HCT116 (cell line): ENCODE results near the gene SDCCAG8. TPM values are rescaled to one million over a fixed set of nuclear protein-coding genes. Genes with fewer than 3 reads are reported as not detected.

ENCODE experiments used
- ATAC-seq: fragments of 200-7000 bp; cut with Tn5 transposase; 2 replicates; pipeline ENCODE4 v1.9.1; 2020; ENCODE audit warnings: mild to moderate bottlenecking, moderate library complexity
- BruUV-seq: library from RNA; stranded (reverse); fragments of 400-500 nt; replicated peaks from 2 replicates; lab custom pipeline; 2021; lab: Mats Ljungman, UMichigan
- CTCF ChIA-PET: fragments of 300-600 bp; sonication (Branson Sonifier 250); formaldehyde crosslinking; loops from one replicate; lab custom pipeline; 2021; ENCODE audit warnings: antibody characterized with exemption; lab: Charles Lee
- POLR2A ChIA-PET: fragments of 300-600, 350-600 bp; sonication (Branson Sonifier 250); formaldehyde crosslinking; loops from one replicate; lab custom pipeline; 2021; ENCODE audit warnings: antibody characterized with exemption; lab: Charles Lee
- RAD21 ChIA-PET, 2 experiments: fragments of 300-600 bp; sonication (Branson Sonifier 250); formaldehyde crosslinking; loops; one replicate each; lab custom pipeline; 2023; ENCODE audit warnings: low total read pairs in 2 of 2; ENCODE audit not compliant: uncharacterized antibody in 2 of 2, unreplicated experiment in 2 of 2, low non-redundant PET in 1 of 2; lab: Charles Lee
- DNase-seq: peaks from one replicate; pipeline ENCODE4 v3.0.0-alpha.2; 2010; ENCODE audit warnings: low read depth, low spot score
- H2AFZ ChIP-seq: fragments of 200-600 bp; shearing (Covaris generic), sonication (generic); 2 replicates; pipeline ENCODE4 v1.6.1; 2017; ENCODE audit warnings: low read depth, mixed run types, mixed read lengths, antibody characterized with exemption, low read length; ENCODE audit not compliant: poor library complexity, severe bottlenecking
- H3K27ac ChIP-seq: 2 replicates; pipeline ENCODE4 v1.5.1; 2012; ENCODE audit warnings: low read depth, low read length
- H3K27me3 ChIP-seq: fragments of 200-600 bp; sonication (generic); 2 replicates; pipeline ENCODE4 v1.6.1; 2016; ENCODE audit warnings: mixed run types, low read length, mixed read lengths; ENCODE audit not compliant: insufficient read depth
- H3K36me3 ChIP-seq, 2 experiments: fragments of 200-500 bp in 1 of 2; fragments of 200-600 bp in 1 of 2; sonication (Bioruptor generic) in 1 of 2; sonication (generic) in 1 of 2; 2 replicates each; pipeline versions ENCODE4 v1.5.1 to v1.6.1; 2014 to 2016; ENCODE audit warnings: low read length in 2 of 2, inconsistent platforms in 1 of 2, mixed read lengths in 1 of 2, mixed run types in 1 of 2; ENCODE audit not compliant: insufficient read depth in 2 of 2, control insufficient read depth in 1 of 2
- H3K4me1 ChIP-seq, 2 experiments: fragments of 200-600 bp in 1 of 2; sonication (generic) in 1 of 2; 2 replicates each; pipeline versions ENCODE4 v1.5.1 to v1.6.1; 2012 to 2017; ENCODE audit warnings: low read length in 2 of 2, inconsistent platforms in 1 of 2, mild to moderate bottlenecking in 1 of 2, mixed read lengths in 1 of 2, mixed run types in 1 of 2, moderate library complexity in 1 of 2; ENCODE audit not compliant: insufficient read depth in 2 of 2, control insufficient read depth in 1 of 2
- H3K4me2 ChIP-seq: fragments of 200-600 bp; sonication (generic); 2 replicates; pipeline ENCODE4 v1.6.1; 2017; ENCODE audit warnings: mixed run types, low read length, mixed read lengths
- H3K4me3 ChIP-seq, 2 experiments: fragments of 200-600 bp in 1 of 2; sonication (generic) in 1 of 2; replicated peaks in 1 of 2; 2 replicates each; pipeline ENCODE4 v1.5.1; 2011 to 2016; ENCODE audit warnings: low read length in 2 of 2, control low read depth in 1 of 2, low read depth in 1 of 2, mild to moderate bottlenecking in 1 of 2, mixed read lengths in 1 of 2, mixed run types in 1 of 2
- H3K79me2 ChIP-seq: fragments of 200-600 bp; sonication (generic); 2 replicates; pipeline ENCODE4 v1.6.1; 2017; ENCODE audit warnings: mild to moderate bottlenecking, mixed run types, low read length, moderate library complexity, mixed read lengths; ENCODE audit not compliant: insufficient read depth
- H3K9ac ChIP-seq: fragments of 200-600 bp; sonication (generic); 2 replicates; pipeline ENCODE4 v1.6.1; 2016; ENCODE audit warnings: low read length, mixed read lengths
- H3K9me2 ChIP-seq: fragments of 200-600 bp; sonication (generic), shearing (Covaris generic); 2 replicates; pipeline ENCODE4 v1.6.1; 2017; ENCODE audit warnings: mixed run types, mild to moderate bottlenecking, moderate library complexity; ENCODE audit not compliant: insufficient read depth
- H3K9me3 ChIP-seq, 2 experiments: fragments of 200-500 bp in 1 of 2; fragments of 200-600 bp in 1 of 2; sonication (Bioruptor generic) in 1 of 2; sonication (generic) in 1 of 2; 2 replicates each; pipeline ENCODE4 v1.6.1; 2014 to 2017; ENCODE audit warnings: low read length in 2 of 2, mixed read lengths in 2 of 2, inconsistent platforms in 1 of 2, low read depth in 1 of 2, mild to moderate bottlenecking in 1 of 2, mixed run types in 1 of 2, moderate library complexity in 1 of 2; ENCODE audit not compliant: control insufficient read depth in 1 of 2, insufficient read depth in 1 of 2
- H4K20me1 ChIP-seq: fragments of 200-600 bp; sonication (generic), shearing (Covaris generic); 2 replicates; pipeline ENCODE4 v1.6.1; 2017; ENCODE audit warnings: mixed run types, mild to moderate bottlenecking, moderate library complexity; ENCODE audit not compliant: insufficient read depth
- ATF3 ChIP-seq: IDR thresholded peaks from 2 replicates; pipeline ENCODE4 v1.6.1; 2012
- CBX3 ChIP-seq: IDR thresholded peaks from 2 replicates; pipeline ENCODE4 v1.6.1; 2012; ENCODE audit warnings: low read depth
- CEBPB ChIP-seq: IDR thresholded peaks from 2 replicates; pipeline ENCODE4 v1.6.1; 2012; ENCODE audit warnings: low read depth
- CTCF ChIP-seq, 3 experiments: fragments of 200-600 bp in 1 of 3; sonication (generic) in 1 of 3; IDR thresholded peaks in 2 of 3; conservative IDR thresholded peaks in 1 of 3; 2 replicates each; pipeline ENCODE4 v1.5.1; 2012 to 2017; ENCODE audit warnings: low read depth in 2 of 3, low read length in 2 of 3, antibody characterized with exemption in 1 of 3, borderline replicate concordance in 1 of 3, control low read depth in 1 of 3, mild to moderate bottlenecking in 1 of 3, mixed read lengths in 1 of 3, mixed run types in 1 of 3, moderate library complexity in 1 of 3; ENCODE audit not compliant: insufficient read depth in 1 of 3
- ELF1 ChIP-seq: IDR thresholded peaks from 2 replicates; pipeline ENCODE4 v1.6.1; 2012; ENCODE audit warnings: low read depth, borderline replicate concordance
- EZH2 ChIP-seq: fragments of 200-600 bp; sonication (generic); IDR thresholded peaks from 2 replicates; pipeline ENCODE4 v1.6.1; 2017; ENCODE audit warnings: antibody characterized with exemption, mixed run types
- EZH2phosphoT487 ChIP-seq: fragments of 200-600 bp; IDR thresholded peaks from 2 replicates; pipeline ENCODE4 v1.6.1; 2018; ENCODE audit warnings: antibody characterized with exemption, borderline replicate concordance
- JUND ChIP-seq: IDR thresholded peaks from 2 replicates; pipeline ENCODE4 v1.6.1; 2012
- MAX ChIP-seq: IDR thresholded peaks from 2 replicates; pipeline ENCODE4 v1.6.1; 2012
- POLR2A ChIP-seq: IDR thresholded peaks from 2 replicates; pipeline ENCODE4 v1.7.0; 2011; ENCODE audit warnings: borderline replicate concordance; ENCODE audit not compliant: insufficient read depth, insufficient read length; ENCODE audit errors: extremely low read depth
- POLR2AphosphoS5 ChIP-seq: IDR thresholded peaks from 2 replicates; pipeline ENCODE4 v1.6.1; 2011; ENCODE audit warnings: mild to moderate bottlenecking, low read depth, low read length, moderate library complexity
- RAD21 ChIP-seq: IDR thresholded peaks from 2 replicates; pipeline ENCODE4 v1.6.1; 2012; ENCODE audit warnings: low read depth, mild to moderate bottlenecking
- REST ChIP-seq: IDR thresholded peaks from 2 replicates; pipeline ENCODE4 v1.6.1; 2012; ENCODE audit warnings: low read depth
- SIN3A ChIP-seq: IDR thresholded peaks from 2 replicates; pipeline ENCODE4 v1.6.1; 2012; ENCODE audit warnings: low read depth
- SP1 ChIP-seq: IDR thresholded peaks from 2 replicates; pipeline ENCODE4 v1.6.1; 2012; ENCODE audit warnings: low read depth
- YY1 ChIP-seq: IDR thresholded peaks from 2 replicates; pipeline ENCODE4 v1.6.1; 2011; ENCODE audit warnings: low read length, low read depth, moderate library complexity, mild to moderate bottlenecking; ENCODE audit not compliant: insufficient replicate concordance; ENCODE audit errors: extremely low read depth
- ZNF274 ChIP-seq: fragments of 200-500 bp; sonication (Bioruptor generic); IDR thresholded peaks from 2 replicates; pipeline ENCODE4 v1.6.1; 2014; ENCODE audit warnings: mild to moderate bottlenecking, low read depth, low read length, inconsistent platforms
- intact Hi-C: fragments of 100-400 bp; cut with micrococcal nuclease; formaldehyde crosslinking; loops from 2 replicates; pipeline ENCODE4 v1.10.0; 2022
- total RNA-seq: library from RNA; stranded (reverse); gene quantifications from one replicate; pipeline ENCODE4 v1.2.1, GENCODE V29; 2021; ENCODE audit not compliant: unreplicated experiment

Gene SDCCAG8
- total RNA-seq, 1 experiment from 2014 or later, result 38.2 TPM

GRCh38 chr1:243249214-243249613 lies 6.6 kb upstream of the SDCCAG8 start (continued):
- TF ChIP-seq MAX, result no peak
- TF ChIP-seq SP1, result no peak
- TF ChIP-seq POLR2AphosphoS5, result no peak
- no peak for TF ChIP-seq CBX3
- no peak for TF ChIP-seq CEBPB
- no peak for TF ChIP-seq RAD21
- TF ChIP-seq, all 23 proteins: peak for 0

GRCh38 chr1:243250102-243250501 lies 5.7 kb upstream of the SDCCAG8 start:
- intact Hi-C loops, result no loop called here
- no peaks in the 10 kb centered on the region; the same call in 1 of the 2 replicates for H4K20me1 ChIP-seq
- H3K4me1 ChIP-seq, result peaks cover 10 to 14% of the 10 kb centered on the region in 2 experiments
- no peaks in the 10 kb centered on the region for H3K9me2 ChIP-seq
- no peak overlapping the region for H3K9ac ChIP-seq
- DNase-seq (no peak), ATAC-seq (no peak)
- no peak overlapping the region for H2AFZ ChIP-seq
- H3K4me2 ChIP-seq, result no peak overlapping the region
- H3K9me3 ChIP-seq, result no peaks in the 10 kb centered on the region
- no peak overlapping the region for H3K27ac ChIP-seq
- peaks cover 94% of the 10 kb centered on the region for H3K79me2 ChIP-seq
- H3K36me3 ChIP-seq, result no peaks in the 10 kb centered on the region
- ChIA-PET RAD21 (no interaction called here), POLR2A (no interaction called here), CTCF (no interaction called here)
- H3K27me3 ChIP-seq, result no peaks in the 10 kb centered on the region
- no TSS peak for BruUV-seq
- no peak overlapping the region for H3K4me3 ChIP-seq
- no peak for TF ChIP-seq POLR2A
- no peak for TF ChIP-seq RAD21
- no peak for TF ChIP-seq JUND
- TF ChIP-seq SIN3A, result no peak
- TF ChIP-seq ZNF274, result no peak
- no peak for TF ChIP-seq POLR2AphosphoS5
- no peak for TF ChIP-seq CBX3
- no peak for TF ChIP-seq EZH2
- no peak for TF ChIP-seq REST
- no peak for TF ChIP-seq ATF3
- TF ChIP-seq CEBPB, result no peak
- TF ChIP-seq CTCF (IDR thresholded peaks at IDR 0.05 in 2 of 3, conservative IDR thresholded peaks at IDR 0.05 in 1 of 3; ENCODE audit: borderline replicate concordance in 1 of 3, insufficient read depth in 1 of 3, low read depth in 2 of 3, low read length in 2 of 3), result no peak
- TF ChIP-seq YY1, result no peak
- TF ChIP-seq MAX, result no peak
- no peak for TF ChIP-seq ELF1
- TF ChIP-seq EZH2phosphoT487, result no peak
- no peak for TF ChIP-seq SP1
